ES-I3 (cell line): Measurements from ENCODE around the gene RAP1GAP2.
"Not testable (repeated sequence)": the region's sequence is repeated elsewhere in the genome, so short reads cannot be mapped to it uniquely, and the experiment has no call there.

Source experiments
- H3K36me3 ChIP-seq: 2 replicates; pipeline ENCODE4 v1.6.1; 2013; ENCODE audit warnings: mild to moderate bottlenecking, low read length, control low read depth, moderate library complexity; ENCODE audit not compliant: insufficient read depth
- H3K4me1 ChIP-seq: 2 replicates; pipeline ENCODE4 v1.6.1; 2013; ENCODE audit warnings: mild to moderate bottlenecking, control low read depth, low read length; ENCODE audit not compliant: insufficient read depth
- H3K9ac ChIP-seq: 2 replicates; pipeline ENCODE4 v1.6.1; 2013; ENCODE audit warnings: low read depth, mild to moderate bottlenecking, low read length, moderate library complexity
- H3K9me3 ChIP-seq: 2 replicates; pipeline ENCODE4 v1.6.1; 2013; ENCODE audit warnings: mild to moderate bottlenecking, low read length, moderate library complexity; ENCODE audit not compliant: control insufficient read depth, insufficient read depth

RAP1GAP2 gene

DNA sequence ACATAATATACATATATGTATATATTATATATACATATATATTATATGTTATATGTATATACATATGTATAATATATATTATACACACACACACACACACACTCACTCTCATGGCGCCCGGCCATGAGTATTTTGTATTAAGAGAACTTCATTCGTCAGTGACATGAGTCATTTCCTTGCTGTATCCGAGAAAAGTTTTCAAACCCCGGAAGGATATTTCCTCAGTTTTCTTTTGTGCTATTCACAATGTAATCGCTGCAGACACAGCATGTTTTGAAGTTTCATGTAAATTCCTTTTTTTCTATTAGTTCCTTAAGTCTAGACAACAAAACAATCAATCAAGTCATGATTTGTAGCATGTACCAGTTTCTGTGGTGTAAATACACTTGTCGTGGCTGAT is 233.9 kb downstream of the RAP1GAP2 start:
- H3K9me3 ChIP-seq, result no peaks in the 10 kb centered on the region
- no peaks in the 10 kb centered on the region for H3K4me1 ChIP-seq
- H3K36me3 ChIP-seq, result peaks cover 22% of the 10 kb centered on the region
- H3K9ac ChIP-seq, result no peak overlapping the region

DNA sequence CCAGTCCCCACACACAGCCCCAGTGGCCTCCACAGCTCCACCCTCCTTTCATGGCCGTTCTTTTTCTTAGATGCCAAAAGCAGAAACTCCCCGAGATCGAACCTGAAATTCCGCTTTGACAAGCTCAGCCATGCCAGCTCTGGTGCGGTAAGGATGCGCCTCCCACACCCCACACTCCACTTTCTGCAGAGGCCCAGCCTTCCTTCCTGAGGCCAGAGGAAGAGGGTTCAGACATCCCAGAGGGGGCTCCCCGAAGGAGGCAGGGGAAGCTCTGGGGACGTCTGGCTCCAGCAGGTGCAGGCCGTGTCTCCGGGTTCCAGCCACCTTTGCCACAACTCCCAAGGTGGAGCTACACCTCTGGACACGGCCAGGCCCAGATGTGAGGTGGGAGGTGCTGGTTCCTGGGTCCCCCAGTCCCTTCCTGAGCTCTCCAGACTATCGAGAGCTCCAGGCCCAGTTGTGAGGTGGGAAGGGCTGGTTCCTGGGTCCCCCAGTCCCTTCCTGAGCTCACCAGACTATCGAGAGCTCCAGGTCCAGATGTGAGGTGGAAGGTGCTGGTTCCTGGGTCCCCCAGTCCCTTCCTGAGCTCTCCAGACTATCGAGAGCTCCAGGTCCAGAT is 234.7 kb downstream of the RAP1GAP2 start:
- peaks cover 22% of the 10 kb centered on the region for H3K36me3 ChIP-seq
- H3K4me1 ChIP-seq, H3K9me3 ChIP-seq, H3K9ac ChIP-seq: not testable (repeated sequence)

DNA sequence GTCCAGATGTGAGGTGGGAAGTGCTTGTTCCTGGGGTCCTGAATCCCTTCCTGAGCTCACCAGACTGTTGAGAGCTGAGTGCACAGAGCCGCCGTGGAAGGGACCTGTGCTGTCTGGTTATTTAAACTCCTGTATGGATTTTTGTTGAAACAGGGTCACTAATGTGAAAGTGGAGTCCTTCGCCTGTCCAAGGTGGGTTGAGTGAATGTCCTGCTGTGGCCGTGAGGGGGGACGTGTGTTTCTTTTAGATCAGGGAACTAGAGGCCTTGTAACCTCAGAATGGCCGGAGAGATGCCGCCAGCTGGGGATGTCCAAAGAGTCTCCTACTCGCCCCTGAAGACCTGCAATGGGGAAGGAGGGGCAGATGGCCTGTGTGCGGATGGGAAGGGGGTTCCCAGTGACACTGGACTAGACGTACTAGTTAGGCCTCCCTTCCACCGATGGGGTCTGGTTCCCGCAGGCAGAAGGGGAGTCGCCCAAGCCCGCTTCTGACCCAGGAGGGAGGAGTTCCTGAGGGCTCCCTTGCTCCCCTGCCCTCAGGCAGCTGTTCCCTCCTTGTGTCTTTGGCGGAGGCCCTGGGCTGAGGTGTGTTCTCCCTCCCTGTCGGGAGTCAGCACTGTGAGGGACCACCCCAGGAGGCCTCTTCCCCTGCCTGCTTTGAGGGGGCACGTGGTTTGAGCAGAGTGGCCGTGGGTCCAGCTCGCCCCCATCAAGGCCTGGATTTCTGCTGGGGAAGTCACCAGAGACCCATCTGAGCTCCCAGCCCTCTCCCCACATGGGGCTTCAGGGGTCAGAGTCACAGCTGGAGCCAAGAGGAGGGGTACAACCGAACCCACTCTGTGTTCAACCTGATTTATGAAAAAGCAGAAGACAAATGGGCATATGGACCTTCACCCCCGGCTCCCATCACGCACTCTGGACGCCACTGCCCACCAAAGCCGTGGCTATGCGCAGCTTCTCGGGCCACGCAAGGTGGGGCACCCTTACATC is 236.3 kb downstream of the RAP1GAP2 start:
- H3K4me1 ChIP-seq, result no peaks in the 10 kb centered on the region
- H3K36me3 ChIP-seq, result peaks cover 17% of the 10 kb centered on the region
- no peaks in the 10 kb centered on the region for H3K9me3 ChIP-seq
- H3K9ac ChIP-seq, result no peak overlapping the region

DNA sequence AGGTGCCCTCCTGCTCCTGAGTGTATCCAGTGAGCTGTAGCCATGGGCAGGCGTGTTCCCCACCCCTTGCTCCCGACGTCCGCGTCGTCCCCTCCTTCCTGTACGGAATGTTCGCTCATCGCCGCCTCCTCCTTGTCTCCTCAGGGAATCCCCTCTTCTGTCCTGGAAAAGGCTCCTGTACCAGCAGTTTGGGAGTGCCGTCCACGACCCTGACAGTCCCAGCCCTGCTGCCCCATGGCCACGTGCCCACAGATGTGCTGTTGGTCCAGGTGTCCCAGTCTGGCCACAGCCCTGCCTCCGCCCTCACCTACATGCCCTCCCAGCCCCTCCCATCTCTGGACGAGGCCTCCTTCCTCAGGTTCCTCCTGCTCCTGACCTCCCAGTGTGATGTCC is 237.0 kb downstream of the RAP1GAP2 start:
- H3K9me3 ChIP-seq, result no peaks in the 10 kb centered on the region
- H3K36me3 ChIP-seq, result peaks cover 17% of the 10 kb centered on the region
- H3K4me1 ChIP-seq, result no peaks in the 10 kb centered on the region
- H3K9ac ChIP-seq, result no peak overlapping the region

DNA sequence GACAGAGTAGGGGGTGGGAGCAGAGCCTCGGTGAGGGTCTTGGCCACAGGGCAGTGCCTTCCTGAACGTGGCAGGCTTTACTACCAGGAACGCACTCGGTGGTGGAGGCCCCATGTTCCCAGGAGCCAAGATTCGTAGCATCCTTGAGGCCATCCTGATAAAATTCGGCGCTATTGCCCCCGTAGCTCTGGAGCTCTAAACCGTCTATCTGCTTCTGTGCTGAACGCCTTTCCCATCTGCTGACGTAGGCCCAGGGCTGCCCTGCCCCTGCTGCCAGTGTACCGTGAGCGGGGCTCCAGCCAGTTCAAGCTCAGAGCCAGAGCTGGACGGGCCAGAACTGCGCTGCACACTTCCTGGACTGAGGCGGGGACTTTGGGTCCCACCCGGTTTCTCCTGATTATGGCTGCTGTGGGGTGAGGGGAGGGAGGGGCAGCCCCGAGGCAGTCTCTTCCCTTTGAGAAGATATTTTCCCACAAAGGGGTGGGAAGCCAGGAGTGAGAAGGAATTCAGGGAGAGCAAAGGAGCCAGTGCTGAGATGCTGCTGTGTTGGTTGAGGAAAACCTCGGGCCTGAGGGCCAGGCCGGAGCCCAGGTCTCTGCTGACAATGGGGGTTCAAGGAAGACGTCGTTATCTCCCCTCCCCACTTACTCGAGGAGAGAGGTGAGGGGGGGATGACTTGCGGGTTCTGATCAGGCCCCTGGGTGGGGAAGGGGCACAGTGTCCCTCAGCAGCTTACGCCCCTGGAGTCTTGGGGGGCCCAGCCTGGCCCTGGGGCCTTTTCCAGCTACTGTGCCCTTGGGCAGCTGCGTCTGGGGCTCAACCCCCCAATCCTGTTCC is 237.7 kb downstream of the RAP1GAP2 start:
- Histone ChIP-seq H3K36me3 (peaks cover 17% of the 10 kb centered on the region), H3K9ac (no peak overlapping the region), H3K9me3 (no peaks in the 10 kb centered on the region), H3K4me1 (no peaks in the 10 kb centered on the region)

DNA sequence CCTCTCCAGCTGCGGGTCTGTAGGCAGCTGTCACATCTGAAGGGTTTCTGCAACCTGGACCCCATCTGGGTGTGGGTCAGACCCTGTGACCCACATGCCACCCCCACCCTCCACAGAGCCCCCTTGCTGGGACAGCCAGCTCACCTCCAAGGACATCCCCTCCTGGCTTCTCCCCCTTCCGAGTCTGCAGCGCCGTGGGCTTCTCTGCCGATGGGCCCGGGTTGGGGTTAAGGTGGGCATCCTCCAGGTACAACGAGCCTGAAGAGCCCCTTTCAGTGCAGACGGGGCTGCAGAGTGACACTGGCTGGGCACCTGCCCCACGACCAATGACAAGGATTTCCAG is 238.3 kb downstream of the RAP1GAP2 start:
- no peak overlapping the region for H3K9ac ChIP-seq
- H3K4me1 ChIP-seq, result no peaks in the 10 kb centered on the region
- H3K9me3 ChIP-seq, result no peaks in the 10 kb centered on the region
- peaks cover 12% of the 10 kb centered on the region for H3K36me3 ChIP-seq

DNA sequence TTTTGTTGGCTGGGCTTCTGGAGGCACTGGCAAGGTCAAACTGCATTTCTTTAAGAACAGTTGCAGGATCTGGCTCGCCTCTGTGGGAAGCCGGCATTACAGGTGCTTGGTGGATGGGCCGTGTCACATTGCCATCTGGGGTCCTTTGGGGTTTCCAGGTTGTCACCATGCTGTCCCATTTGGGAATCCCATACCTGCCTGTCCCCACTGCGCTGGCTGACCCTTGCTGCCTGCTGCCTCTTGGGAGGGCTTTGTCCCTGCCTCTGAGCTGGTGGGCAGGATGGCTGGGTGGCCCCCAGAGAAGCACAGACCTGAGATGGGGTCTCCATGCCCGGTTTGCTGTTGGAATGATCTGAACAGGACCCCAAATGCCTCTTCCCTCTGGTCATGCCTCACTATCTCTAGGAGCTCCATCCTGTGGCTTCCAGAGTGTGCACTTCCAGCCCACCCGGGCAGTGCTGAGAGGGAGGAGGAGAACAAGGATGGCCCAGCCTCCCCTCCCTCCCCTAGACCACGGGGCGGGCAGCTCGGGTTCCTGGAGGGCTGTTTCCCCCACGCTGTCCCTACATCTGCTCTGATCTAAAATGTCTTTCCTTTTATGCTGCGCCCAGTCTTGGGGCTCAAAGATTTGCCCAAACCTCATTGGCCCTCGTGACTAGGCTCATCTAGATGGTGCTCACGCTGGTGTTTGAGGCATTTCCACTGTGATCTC is 239.2 kb downstream of the RAP1GAP2 start:
- H3K36me3 ChIP-seq, result peaks cover 6% of the 10 kb centered on the region
- H3K4me1 ChIP-seq, result no peaks in the 10 kb centered on the region
- H3K9ac ChIP-seq, result no peak overlapping the region
- no peaks in the 10 kb centered on the region for H3K9me3 ChIP-seq

DNA sequence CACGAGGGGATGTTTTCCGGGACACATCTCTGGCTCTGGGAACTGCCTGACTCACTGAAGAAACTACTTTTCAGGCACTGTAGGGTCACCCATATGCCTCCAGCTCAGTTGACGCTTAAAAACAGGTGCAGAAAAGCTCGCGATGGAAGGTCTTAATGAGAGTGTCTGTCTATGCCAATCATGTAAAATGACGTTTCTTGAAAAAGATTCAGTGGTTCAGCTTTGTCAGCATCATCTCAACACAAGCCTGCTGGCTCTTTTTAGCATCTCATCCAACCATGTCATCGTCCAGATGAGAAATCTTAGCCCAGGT is 239.7 kb downstream of the RAP1GAP2 start:
- Histone ChIP-seq H3K9ac (no peak overlapping the region), H3K4me1 (no peaks in the 10 kb centered on the region), H3K36me3 (peaks cover 1% of the 10 kb centered on the region; the same call in 1 of the 2 replicates), H3K9me3 (no peaks in the 10 kb centered on the region)

DNA sequence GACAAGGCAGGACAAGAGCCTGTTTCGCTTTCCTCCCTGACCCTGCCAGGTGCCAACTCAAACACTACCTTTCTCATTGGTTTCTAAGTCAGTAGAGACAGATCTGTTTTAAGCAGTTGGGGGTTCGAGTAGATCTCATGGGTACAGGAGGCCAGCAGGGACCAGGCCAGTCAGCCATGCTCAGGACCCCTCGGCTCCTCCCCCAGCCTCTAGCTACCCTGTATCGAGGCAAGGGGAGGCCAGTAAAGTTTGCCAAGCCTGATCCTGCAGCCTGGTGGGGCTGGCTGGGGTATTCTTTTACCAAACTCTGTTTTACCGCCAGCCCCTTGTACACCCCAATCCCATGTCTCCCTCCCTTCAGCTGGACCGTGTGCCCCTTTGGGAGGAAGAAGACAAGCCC is 240.6 kb downstream of the RAP1GAP2 start:
- Histone ChIP-seq H3K36me3 (no peaks in the 10 kb centered on the region), H3K9ac (no peak overlapping the region), H3K4me1 (no peaks in the 10 kb centered on the region), H3K9me3 (no peaks in the 10 kb centered on the region)

DNA sequence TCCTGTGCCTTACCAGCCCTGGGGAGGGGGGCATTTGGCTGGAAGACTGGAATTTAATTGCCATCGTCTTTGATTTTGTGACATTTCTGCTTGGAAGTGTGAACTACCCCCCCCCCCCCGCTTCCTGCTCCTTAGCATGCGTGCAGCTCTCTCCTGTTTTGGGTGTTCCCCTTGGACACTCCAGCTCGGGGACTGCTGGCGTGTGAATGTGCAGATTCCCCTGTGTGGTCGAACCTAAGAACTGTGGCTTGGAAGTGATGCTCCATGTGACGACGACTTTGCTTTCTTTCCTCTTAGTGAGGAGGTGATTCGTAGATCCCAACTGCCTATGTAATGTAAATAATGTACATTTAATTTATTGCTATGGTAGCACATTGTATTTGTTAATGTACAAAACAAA is 241.0 kb downstream of the RAP1GAP2 start:
- Histone ChIP-seq H3K9ac (no peak overlapping the region), H3K9me3 (no peaks in the 10 kb centered on the region), H3K4me1 (no peaks in the 10 kb centered on the region), H3K36me3 (no peaks in the 10 kb centered on the region)

DNA sequence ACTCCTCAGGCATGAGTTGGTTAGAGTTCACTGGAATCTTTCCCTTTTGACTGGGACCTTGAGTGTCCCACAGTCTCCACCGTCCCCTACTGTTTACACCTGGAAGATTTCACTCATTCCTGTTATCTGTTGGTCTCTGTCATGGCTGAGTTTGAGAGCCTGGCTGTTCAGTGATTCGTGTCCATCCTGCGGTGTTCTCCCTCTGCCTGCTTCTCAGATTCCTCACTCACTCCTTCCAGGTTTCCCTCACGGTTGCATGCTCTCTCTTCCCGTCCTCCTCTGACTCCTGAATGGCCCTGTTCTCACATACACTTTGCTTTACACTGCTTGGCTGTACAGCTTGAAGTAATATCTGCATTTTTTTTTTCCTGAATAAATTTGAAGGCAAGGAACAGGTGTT is 242.7 kb downstream of the RAP1GAP2 start:
- Histone ChIP-seq H3K9ac (no peak overlapping the region), H3K4me1 (no peaks in the 10 kb centered on the region), H3K36me3 (no peaks in the 10 kb centered on the region), H3K9me3 (0 out of 2 replicates have a peak, but pooled peaks cover 5% of the 10 kb centered on the region)

DNA sequence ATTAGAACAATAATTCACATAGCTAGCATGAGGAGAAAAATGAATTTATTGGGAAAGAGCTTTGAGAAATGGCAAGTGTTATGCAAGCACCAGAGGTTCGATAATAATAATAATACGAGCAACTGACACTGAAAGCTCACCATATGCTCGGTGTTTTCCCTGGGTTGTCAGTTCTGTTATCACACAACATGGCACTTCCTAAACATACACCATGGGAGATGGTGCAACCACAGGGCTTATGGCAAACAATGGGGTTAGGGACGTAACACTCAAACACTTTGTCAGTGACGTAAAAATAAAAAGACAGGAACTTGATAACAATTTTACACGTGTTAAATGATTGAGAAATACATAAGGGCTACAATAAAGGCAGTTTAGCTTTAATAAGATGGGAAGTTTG is 243.5 kb downstream of the RAP1GAP2 start:
- Histone ChIP-seq H3K4me1 (no peaks in the 10 kb centered on the region), H3K9ac (no peak overlapping the region), H3K36me3 (no peaks in the 10 kb centered on the region), H3K9me3 (0 out of 2 replicates have a peak, but pooled peaks cover 5% of the 10 kb centered on the region)

DNA sequence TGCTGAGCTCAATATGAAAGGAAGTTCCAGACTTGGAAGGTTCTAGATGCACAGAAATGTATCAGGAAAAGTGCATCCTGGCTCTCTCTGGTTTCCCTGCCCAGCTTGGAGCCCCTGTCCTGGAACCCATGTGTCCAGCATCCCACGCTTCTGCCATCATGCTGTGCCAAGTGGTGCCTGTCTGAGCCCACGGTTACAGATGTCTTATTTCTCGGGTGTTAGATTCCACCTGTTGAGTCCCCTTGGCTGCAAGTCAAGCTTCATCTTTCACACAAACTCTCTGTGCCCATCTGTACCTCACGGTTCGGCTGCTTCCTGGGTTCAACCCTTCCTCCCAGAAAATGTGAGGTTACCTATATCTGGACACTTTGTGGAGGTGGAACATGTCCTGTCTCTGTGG is 244.6 kb downstream of the RAP1GAP2 start:
- Histone ChIP-seq H3K9me3 (peaks cover 5% of the 10 kb centered on the region; the same call in 1 of the 2 replicates), H3K4me1 (no peaks in the 10 kb centered on the region), H3K9ac (no peak overlapping the region), H3K36me3 (no peaks in the 10 kb centered on the region)

DNA sequence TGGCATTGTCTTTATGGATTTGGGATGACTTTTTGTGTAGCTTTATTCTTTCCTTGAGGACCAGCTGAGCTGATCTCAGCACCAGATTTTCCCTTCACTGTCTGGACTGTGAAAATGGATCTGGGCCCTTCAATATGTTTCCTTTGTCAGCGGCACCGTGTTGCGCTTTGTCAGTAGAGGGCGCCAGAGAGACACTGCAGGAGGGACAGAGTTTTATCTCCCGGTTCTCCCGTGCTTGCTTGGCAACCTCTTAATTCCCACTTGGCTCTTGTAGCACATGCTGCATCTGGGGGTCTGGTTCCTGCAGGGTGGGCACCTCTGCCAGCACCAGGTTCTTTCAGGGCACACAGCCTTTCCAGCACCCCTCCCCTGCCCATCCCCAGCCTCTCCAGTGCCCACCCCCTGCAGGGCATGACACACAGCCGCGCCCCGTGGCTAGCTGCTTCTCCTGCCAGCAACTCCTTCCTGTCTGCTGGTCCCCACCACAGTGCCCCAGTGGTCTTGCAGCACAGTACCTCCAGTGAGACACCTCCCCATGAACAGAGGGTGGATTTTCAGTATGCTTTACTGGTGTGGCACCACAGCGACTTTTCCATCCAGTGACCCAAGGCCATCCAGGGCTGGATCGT is 247.6 kb downstream of the RAP1GAP2 start:
- no peak overlapping the region for H3K9ac ChIP-seq
- H3K36me3 ChIP-seq, result no peaks in the 10 kb centered on the region
- peaks cover 5% of the 10 kb centered on the region; the same call in 1 of the 2 replicates for H3K9me3 ChIP-seq
- H3K4me1 ChIP-seq, result no peaks in the 10 kb centered on the region
